GM21447 (cell line): Measurements from ENCODE around the gene CCDC88C.
A peak's percentile ranks its signal among the peaks of the same experiment; 100 is the strongest.
"Not testable (repeated sequence)": the region's sequence is repeated elsewhere in the genome, so short reads cannot be mapped to it uniquely, and the experiment has no call there.

Experiments
- ATAC-seq: cut with Tn5 transposase; IDR thresholded peaks from one replicate; pipeline ENCODE4 v1.9.1; 2021; ENCODE audit not compliant: unreplicated experiment

CCDC88C gene, protein sequence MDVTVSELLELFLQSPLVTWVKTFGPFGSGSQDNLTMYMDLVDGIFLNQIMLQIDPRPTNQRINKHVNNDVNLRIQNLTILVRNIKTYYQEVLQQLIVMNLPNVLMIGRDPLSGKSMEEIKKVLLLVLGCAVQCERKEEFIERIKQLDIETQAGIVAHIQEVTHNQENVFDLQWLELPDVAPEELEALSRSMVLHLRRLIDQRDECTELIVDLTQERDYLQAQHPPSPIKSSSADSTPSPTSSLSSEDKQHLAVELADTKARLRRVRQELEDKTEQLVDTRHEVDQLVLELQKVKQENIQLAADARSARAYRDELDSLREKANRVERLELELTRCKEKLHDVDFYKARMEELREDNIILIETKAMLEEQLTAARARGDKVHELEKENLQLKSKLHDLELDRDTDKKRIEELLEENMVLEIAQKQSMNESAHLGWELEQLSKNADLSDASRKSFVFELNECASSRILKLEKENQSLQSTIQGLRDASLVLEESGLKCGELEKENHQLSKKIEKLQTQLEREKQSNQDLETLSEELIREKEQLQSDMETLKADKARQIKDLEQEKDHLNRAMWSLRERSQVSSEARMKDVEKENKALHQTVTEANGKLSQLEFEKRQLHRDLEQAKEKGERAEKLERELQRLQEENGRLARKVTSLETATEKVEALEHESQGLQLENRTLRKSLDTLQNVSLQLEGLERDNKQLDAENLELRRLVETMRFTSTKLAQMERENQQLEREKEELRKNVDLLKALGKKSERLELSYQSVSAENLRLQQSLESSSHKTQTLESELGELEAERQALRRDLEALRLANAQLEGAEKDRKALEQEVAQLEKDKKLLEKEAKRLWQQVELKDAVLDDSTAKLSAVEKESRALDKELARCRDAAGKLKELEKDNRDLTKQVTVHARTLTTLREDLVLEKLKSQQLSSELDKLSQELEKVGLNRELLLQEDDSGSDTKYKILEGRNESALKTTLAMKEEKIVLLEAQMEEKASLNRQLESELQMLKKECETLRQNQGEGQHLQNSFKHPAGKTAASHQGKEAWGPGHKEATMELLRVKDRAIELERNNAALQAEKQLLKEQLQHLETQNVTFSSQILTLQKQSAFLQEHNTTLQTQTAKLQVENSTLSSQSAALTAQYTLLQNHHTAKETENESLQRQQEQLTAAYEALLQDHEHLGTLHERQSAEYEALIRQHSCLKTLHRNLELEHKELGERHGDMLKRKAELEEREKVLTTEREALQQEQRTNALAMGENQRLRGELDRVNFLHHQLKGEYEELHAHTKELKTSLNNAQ (N-terminal part only)

GRCh38 chr14:91417120-91417982 is at the start of gene CCDC88C:
Gene CCDC88C (minus strand): TSS chr14:91417820. CDS start chr14:91417690, 130 bp downstream.
- ATAC-seq = peak; percentile 42

DNA sequence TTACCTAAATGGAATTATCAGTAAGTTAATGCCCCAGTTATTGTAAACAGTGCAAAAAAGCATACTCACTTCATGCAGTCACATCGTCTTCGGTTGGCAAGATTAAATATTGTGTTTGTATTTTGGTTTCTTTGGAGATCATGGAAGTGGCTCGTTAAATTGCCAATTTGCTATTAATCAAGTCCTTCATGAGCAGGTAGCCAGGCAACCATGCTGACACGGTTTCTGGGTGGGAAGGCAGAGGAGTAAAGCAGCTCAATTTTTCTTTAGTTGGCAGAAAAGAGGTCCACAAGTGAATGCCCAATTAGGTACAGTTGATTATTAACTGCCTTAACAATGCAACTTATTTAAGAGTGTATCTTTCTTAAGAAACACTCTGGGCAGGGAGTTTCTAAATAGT is 48.6 kb upstream of the CCDC88C start:
- ATAC-seq = no peak

DNA sequence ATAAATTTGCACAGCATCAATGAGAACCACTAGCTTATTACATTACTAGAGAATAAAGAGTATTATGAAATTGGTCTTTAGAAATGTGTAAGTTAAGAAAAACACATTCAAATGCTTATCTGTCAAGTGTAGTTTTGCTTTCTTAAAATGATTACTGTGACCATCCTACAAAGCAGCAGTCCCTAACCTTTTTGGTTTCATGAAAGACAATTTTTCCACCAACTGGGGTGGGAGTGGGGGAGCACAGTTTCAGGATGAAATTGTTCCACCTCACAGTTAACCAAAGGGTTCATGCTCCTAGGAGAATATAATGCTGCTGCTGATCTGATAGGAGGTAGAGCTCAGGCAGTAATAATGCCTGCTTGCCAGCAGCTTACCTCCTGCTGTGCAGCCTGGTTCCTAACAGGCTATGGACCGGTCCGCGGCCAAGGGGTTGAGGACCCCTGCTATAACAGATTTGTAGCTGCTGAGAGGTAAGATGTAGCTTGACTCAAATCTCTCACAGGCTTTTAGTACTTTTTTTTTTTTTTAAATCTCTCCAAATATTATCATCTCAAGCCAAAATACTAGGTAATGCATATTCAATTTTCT is 47.1 kb upstream of the CCDC88C start:
- no peak for ATAC-seq

- no peak for ATAC-seq
Measured at GRCh38 chr14:91458612-91459011, 41.0 kb upstream of the CCDC88C start.

GRCh38 chr14:91456283-91456682 is 38.7 kb upstream of the CCDC88C start:
- no peak for ATAC-seq

DNA sequence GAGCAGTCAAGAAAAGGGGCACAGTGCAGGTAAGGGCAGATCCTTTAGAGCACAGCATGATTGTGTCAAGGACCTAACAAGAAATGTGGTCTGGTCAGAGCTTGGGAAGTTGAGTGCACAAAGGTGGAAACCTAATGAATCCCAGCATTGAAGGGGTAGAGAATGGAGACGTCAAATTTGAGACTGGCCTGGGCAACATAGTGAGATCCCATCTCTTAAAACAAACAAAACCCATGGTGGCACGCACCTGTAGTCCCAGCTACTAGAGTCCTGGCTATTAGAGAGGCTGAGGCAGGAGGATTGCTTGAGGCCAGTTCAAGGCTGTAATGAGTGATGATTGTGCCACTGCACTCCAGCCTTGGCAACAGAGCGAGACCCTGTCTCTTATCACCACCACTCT is 37.0 kb upstream of the CCDC88C start:
- ATAC-seq = no peak

DNA sequence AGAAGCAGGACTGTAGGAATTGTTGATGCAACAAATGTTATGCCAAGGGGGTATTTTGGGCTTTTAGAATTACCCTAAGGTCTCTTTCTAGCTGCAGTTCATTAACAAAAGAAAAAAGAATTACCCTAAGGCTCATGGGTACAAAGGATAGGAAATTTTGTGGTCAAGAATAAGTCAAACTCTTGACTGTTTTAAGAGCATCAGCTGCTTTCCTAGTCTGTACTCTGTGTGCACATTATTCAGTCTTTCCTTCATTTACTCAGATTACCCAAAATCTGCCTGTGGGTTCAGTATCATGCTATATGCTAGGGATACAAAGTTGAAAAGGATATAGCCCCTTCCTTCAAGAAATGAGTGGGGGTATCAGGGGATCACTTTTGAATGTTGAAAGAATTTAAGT is 36.5 kb upstream of the CCDC88C start:
- no peak for ATAC-seq

DNA sequence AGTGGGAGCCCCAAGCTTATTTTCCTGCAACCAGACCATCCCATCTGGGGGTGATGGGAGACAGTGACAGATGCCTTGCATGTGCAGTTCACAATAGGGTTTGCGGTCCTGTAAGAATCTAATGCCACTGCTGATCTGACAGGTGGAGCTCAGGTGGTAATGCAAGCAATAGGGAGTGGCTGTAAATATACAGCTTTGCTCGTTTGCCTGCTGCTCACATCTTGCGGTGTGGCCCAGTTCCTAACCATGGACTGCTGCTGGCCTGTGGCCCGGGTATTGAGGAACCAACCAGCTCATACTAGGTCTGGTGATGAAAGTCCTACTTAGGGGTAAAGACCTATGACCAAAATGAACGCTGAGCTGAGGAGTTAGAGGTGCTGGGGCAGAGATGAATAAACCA is 36.1 kb upstream of the CCDC88C start:
- no peak for ATAC-seq

GRCh38 chr14:91444335-91445020 is 26.9 kb upstream of the CCDC88C start:
- ATAC-seq = no peak

DNA sequence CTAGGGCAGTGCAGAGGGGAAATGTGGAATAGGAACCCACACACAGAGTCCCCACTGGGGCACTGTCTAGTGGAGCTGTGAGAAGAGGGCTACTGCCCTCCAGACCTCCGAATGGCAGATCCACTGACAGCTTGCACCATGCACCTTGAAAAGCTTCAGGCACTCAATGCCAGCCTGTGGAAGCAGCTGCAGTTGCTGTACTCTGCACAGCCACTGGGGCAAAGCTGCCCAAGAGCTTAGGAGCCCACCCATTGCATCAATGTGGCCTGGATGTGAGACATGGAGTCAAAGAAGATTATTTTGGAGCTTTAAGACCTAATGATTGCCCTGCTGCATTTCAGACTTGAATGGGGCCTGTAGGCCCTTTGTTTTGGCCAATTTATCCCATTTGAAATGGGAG is 21.7 kb upstream of the CCDC88C start:
- ATAC-seq = no peak

DNA sequence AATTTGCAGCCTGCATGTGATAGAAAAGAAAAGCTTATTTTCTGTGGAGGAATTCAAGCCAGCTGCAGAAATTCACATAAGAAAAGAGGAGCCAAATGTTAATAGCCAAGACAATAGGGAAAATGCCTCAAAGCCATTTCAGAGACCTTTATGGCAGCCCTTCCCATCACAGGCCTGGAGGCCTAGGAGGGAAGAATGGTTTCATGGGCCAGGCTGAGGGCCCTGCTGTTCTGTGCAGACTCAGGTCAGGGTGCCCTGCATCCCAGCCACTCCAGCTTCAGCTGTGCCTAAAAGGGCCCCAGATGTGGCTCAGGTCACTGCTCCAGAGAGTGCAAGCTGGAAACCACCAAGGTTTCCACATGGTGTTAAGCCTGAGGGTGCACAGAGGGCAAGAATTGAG is 21.2 kb upstream of the CCDC88C start:
- no peak for ATAC-seq

DNA sequence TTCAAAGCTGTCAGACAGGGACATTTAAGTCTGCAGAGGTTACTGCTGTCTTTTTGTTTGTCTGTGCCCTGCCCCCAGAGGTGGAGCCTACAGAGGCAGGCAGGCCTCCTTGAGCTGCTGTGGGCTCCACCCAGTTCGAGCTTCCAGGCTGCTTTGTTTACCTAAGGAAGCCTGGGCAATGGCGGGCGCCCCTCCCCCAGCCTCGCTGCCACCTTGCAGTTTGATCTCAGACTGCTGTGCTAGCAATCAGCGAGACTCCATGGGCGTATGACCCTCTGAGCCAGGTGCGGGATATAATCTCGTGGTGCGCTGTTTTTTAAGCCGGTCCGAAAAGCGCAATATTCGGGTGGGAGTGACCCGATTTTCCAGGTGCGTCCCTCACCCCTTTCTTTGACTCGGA is 18.6 kb upstream of the CCDC88C start:
- ATAC-seq = not testable (repeated sequence)

GRCh38 chr14:91429385-91429784 is 11.8 kb upstream of the CCDC88C start:
- no peak for ATAC-seq

DNA sequence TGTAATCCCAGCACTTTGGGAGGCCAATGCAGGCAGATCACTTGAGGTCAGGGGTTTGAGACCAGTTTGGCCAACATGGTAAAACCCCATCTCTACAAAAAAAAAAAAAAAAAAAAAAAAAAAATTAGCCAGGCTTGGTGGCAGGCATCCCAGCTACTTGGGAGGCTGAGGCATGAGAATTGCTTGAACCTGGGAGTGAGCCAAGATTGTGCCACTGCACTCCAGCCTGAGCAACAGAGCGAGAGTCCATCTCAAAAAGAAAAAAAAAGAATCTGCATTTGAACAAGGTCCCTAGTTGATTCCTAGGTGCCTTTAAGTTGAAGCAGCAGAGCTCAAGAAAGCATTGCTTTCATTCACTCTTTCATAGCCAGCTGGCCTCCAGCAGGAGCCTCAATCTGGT is 11.3 kb upstream of the CCDC88C start:
- ATAC-seq = not testable (repeated sequence)

- not testable (repeated sequence) for ATAC-seq
Measured at GRCh38 chr14:91425531-91425944, 7.9 kb upstream of the CCDC88C start.

DNA sequence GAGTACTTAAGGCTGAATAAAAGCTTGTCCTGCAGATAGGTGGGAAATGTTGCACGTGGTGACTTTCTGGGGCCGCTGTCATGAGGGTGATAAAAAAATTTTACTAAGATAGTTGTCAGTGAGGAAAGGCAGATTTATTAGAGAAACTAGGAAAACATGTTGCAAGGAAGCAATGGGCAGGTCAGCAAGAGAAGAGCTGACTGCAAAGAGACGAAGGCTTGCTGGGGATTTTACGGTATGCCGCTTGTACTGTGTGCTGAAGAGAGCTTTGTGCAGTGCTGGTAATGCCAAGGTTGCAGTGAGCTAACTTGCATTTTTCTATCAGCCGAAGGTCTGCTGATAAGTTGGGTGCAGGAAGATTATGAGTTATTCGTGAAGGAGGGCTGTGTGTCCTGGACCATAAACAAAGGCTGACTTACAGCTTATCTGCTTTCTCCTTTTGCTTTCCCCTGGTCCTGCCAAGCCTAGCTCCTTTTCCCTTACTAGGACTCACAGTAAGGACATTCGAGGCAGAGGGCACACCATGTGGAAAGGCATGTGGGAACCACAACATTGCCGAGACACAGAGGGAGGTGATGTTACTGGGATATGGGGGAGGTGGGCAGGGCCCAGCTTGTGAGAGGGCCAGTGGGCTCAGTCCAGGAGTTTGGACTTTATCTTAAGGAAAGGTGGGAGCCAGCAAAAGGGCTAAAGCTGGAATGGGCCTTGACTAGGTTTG is 7.4 kb upstream of the CCDC88C start:
- ATAC-seq = no peak

DNA sequence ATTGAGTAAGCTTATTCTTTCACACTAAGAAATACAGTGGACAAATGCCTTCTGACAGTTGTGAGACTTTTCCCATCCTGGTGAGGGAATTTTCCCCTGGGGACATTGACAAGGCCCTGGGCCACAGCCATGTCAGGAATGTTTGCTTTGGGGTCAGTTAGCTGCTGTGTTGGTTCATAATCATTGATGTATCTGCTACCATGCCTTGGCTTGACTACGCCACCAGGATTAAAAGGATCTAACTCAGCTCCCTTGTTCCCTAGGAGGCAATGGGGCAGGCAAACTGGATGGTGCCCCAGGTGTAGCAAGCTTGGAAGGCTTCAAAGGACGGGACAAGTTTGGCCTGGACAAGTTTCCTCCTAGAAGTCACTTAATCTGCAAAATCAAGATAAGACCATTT is 3.1 kb upstream of the CCDC88C start:
- ATAC-seq = no peak

DNA sequence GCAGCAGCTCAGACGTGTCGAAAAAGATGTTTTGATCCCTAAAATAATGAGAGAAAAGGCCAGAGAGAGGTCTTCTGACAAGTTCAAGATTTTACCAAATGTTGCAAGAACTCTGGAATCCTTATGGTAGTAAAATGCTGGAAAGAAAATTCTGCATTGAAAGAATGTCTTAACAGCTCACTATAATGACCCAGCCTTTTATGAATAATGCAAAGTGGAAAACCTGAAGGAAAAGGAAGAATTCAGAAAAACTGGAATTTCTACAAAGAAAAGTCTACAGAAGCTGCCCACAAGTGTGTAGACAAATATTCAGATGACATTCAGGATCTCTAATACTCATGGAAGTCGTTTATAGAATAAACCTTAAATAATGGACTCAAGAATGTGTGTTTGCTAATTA is 1.8 kb upstream of the CCDC88C start:
- ATAC-seq = no peak

DNA sequence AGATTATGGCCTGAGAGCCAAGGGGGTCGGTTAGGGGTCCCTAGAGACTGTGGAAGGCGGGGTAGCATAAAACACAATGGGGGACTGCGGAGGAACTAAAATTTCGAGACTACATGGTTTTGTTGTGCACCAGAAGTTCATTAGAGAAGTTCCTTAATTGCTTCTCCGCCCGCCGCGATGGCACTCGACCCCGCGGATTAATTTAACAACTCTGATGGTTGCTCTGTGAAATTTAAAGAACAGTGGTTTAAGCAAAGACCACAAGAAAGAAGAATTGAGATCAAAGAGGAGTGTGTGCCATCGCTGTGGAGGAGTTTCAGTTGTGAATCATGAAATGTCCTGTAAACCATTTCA is 1.4 kb upstream of the CCDC88C start:
- no peak for ATAC-seq
